ENCODE measurements around the gene UBE3C. TPM values are rescaled to one million over a fixed set of nuclear protein-coding genes. Genes with fewer than 3 reads are reported as not detected.
A peak's percentile ranks its signal among the peaks of the same experiment; 100 is the strongest.

Gene UBE3C
- polyA plus RNA-seq (2013), result 40.7 and 41.8 TPM in 2 replicates

- Histone ChIP-seq H4K91ac (ENCODE audit: low read depth, low read length) (peak within 1 kb of the TSS; percentile 87), H4K8ac (ENCODE audit: low read depth, low read length) (peak within 1 kb of the TSS; percentile 98), H3K18ac (ENCODE audit: low read length) (peak within 1 kb of the TSS; percentile 83), H2BK5ac (ENCODE audit: low read depth, low read length, poor library complexity) (peak within 1 kb of the TSS; percentile 74), H3K4me3 (ENCODE audit: low read depth, low read length) (peak within 1 kb of the TSS; percentile 87), H3K27me3 (ENCODE audit: insufficient read depth, low read length) (no peaks in the 10 kb centered on the region), H3K23ac (ENCODE audit: low read length) (no peak within 1 kb of the TSS), H2BK12ac (ENCODE audit: low read length) (no peak within 1 kb of the TSS), H3K9ac (ENCODE audit: low read length) (peak within 1 kb of the TSS; percentile 98), H3K79me1 (ENCODE audit: low read length) (peaks cover 10% of the 10 kb centered on the region), H3K9me3 (ENCODE audit: insufficient read depth, low read depth, low read length) (no peaks in the 10 kb centered on the region), H3K4me2 (ENCODE audit: low read length) (peak within 1 kb of the TSS; percentile 94), H3K36me3 (ENCODE audit: control insufficient read depth in 1 of 2, insufficient read depth in 2 of 2, low read length in 2 of 2) (peaks cover 8 to 17% of the 10 kb centered on the region in 2 experiments), H2AK5ac (ENCODE audit: low read length) (peak within 1 kb of the TSS; percentile 96), H2BK120ac (ENCODE audit: insufficient read depth, low read length, poor library complexity) (peak within 1 kb of the TSS; percentile 77), H3K4ac (ENCODE audit: low read depth, low read length) (peak within 1 kb of the TSS; percentile 100), H3K79me2 (ENCODE audit: control insufficient read depth, insufficient read depth, low read length, poor library complexity) (peaks cover 35% of the 10 kb centered on the region), H3K27ac (ENCODE audit: low read depth, low read length) (peak within 1 kb of the TSS; percentile 96), H2AFZ (ENCODE audit: insufficient read depth, low read length, poor library complexity) (peak within 1 kb of the TSS; percentile 94), H3K14ac (ENCODE audit: low read length) (peak within 1 kb of the TSS; percentile 94), H3K4me1 (ENCODE audit: control insufficient read depth in 1 of 2, insufficient read depth in 2 of 2, low read length in 2 of 2) (peaks cover 3 to 14% of the 10 kb centered on the region in 2 experiments), H4K12ac (ENCODE audit: low read depth, low read length) (peak within 1 kb of the TSS; percentile 89)
- DNase-seq, result peak; percentile 83 to 94
- WGBS (ENCODE audit: extremely low coverage, insufficient coverage, insufficient read length), result no CpG with 5 or more reads among the region's 80 CpGs
These were observed at the start of gene UBE3C for GRCh38 chr7:157138424-157139110. Gene UBE3C, plus strand, starts transcription at chr7:157138926. Its CDS starts 347 bp downstream, at chr7:157139273.

GRCh38 chr7:157089100-157089610, 49.6 kb upstream of the UBE3C start:
- Histone ChIP-seq H2BK12ac (ENCODE audit: low read length) (no peak overlapping the region), H3K27ac (ENCODE audit: low read depth, low read length) (no peak overlapping the region), H4K8ac (ENCODE audit: low read depth, low read length) (no peak overlapping the region), H3K9ac (ENCODE audit: low read length) (no peak overlapping the region), H3K79me2 (ENCODE audit: control insufficient read depth, insufficient read depth, low read length, poor library complexity) (no peaks in the 10 kb centered on the region), H3K4me3 (ENCODE audit: low read depth, low read length) (peak overlapping the region; percentile 23), H4K12ac (ENCODE audit: low read depth, low read length) (no peak overlapping the region), H3K79me1 (ENCODE audit: low read length) (no peaks in the 10 kb centered on the region), H3K27me3 (ENCODE audit: insufficient read depth, low read length) (no peaks in the 10 kb centered on the region), H3K14ac (ENCODE audit: low read length) (no peak overlapping the region), H4K91ac (ENCODE audit: low read depth, low read length) (no peak overlapping the region), H3K4me1 (ENCODE audit: control insufficient read depth in 1 of 2, insufficient read depth in 2 of 2, low read length in 2 of 2) (no peaks in the 10 kb centered on the region), H2BK120ac (ENCODE audit: insufficient read depth, low read length, poor library complexity) (no peak overlapping the region), H3K18ac (ENCODE audit: low read length) (no peak overlapping the region), H2BK5ac (ENCODE audit: low read depth, low read length, poor library complexity) (no peak overlapping the region), H3K4me2 (ENCODE audit: low read length) (no peak overlapping the region), H2AK5ac (ENCODE audit: low read length) (no peak overlapping the region), H2AFZ (ENCODE audit: insufficient read depth, low read length, poor library complexity) (no peak overlapping the region), H3K36me3 (ENCODE audit: control insufficient read depth in 1 of 2, insufficient read depth in 2 of 2, low read length in 2 of 2) (no peaks in the 10 kb centered on the region), H3K4ac (ENCODE audit: low read depth, low read length) (no peak overlapping the region), H3K9me3 (ENCODE audit: insufficient read depth, low read depth, low read length) (peaks cover 32% of the 10 kb centered on the region), H3K23ac (ENCODE audit: low read length) (no peak overlapping the region)
- no CpG with 5 or more reads among the region's 15 CpGs for WGBS (ENCODE audit: extremely low coverage, insufficient coverage, insufficient read length)
- DNase-seq, result no peak

GRCh38 chr7:157090485-157091165, 48.1 kb upstream of the UBE3C start:
- no peak overlapping the region for H3K4me2 ChIP-seq (ENCODE audit: low read length)
- no peak overlapping the region for H3K9ac ChIP-seq (ENCODE audit: low read length)
- peaks cover 28% of the 10 kb centered on the region for H3K9me3 ChIP-seq (ENCODE audit: insufficient read depth, low read depth, low read length)
- no peak overlapping the region for H4K12ac ChIP-seq (ENCODE audit: low read depth, low read length)
- H3K4me3 ChIP-seq (ENCODE audit: low read depth, low read length), result no peak overlapping the region
- H2BK12ac ChIP-seq (ENCODE audit: low read length), result no peak overlapping the region
- H3K14ac ChIP-seq (ENCODE audit: low read length), result no peak overlapping the region
- no peak overlapping the region for H2BK5ac ChIP-seq (ENCODE audit: low read depth, low read length, poor library complexity)
- H3K4ac ChIP-seq (ENCODE audit: low read depth, low read length), result no peak overlapping the region
- no peaks in the 10 kb centered on the region for H3K79me2 ChIP-seq (ENCODE audit: control insufficient read depth, insufficient read depth, low read length, poor library complexity)
- H3K79me1 ChIP-seq (ENCODE audit: low read length), result no peaks in the 10 kb centered on the region
- no peak for DNase-seq
- H3K4me1 ChIP-seq (ENCODE audit: control insufficient read depth in 1 of 2, insufficient read depth in 2 of 2, low read length in 2 of 2), result no peaks in the 10 kb centered on the region
- H2BK120ac ChIP-seq (ENCODE audit: insufficient read depth, low read length, poor library complexity), result no peak overlapping the region
- no peak overlapping the region for H4K91ac ChIP-seq (ENCODE audit: low read depth, low read length)
- no peak overlapping the region for H3K27ac ChIP-seq (ENCODE audit: low read depth, low read length)
- no peak overlapping the region for H2AFZ ChIP-seq (ENCODE audit: insufficient read depth, low read length, poor library complexity)
- H3K18ac ChIP-seq (ENCODE audit: low read length), result no peak overlapping the region
- no peaks in the 10 kb centered on the region for H3K36me3 ChIP-seq (ENCODE audit: control insufficient read depth in 1 of 2, insufficient read depth in 2 of 2, low read length in 2 of 2)
- WGBS (ENCODE audit: extremely low coverage, insufficient coverage, insufficient read length), result no CpG with 5 or more reads among the region's 25 CpGs
- no peak overlapping the region for H4K8ac ChIP-seq (ENCODE audit: low read depth, low read length)
- no peaks in the 10 kb centered on the region for H3K27me3 ChIP-seq (ENCODE audit: insufficient read depth, low read length)
- no peak overlapping the region for H3K23ac ChIP-seq (ENCODE audit: low read length)
- no peak overlapping the region for H2AK5ac ChIP-seq (ENCODE audit: low read length)

- DNase-seq, result no peak
- no peak overlapping the region for H3K14ac ChIP-seq (ENCODE audit: low read length)
- no peak overlapping the region for H2BK12ac ChIP-seq (ENCODE audit: low read length)
- no peaks in the 10 kb centered on the region for H3K4me1 ChIP-seq (ENCODE audit: control insufficient read depth in 1 of 2, insufficient read depth in 2 of 2, low read length in 2 of 2)
- no peak overlapping the region for H3K23ac ChIP-seq (ENCODE audit: low read length)
- H3K79me1 ChIP-seq (ENCODE audit: low read length), result no peaks in the 10 kb centered on the region
- WGBS (ENCODE audit: extremely low coverage, insufficient coverage, insufficient read length), result no CpG with 5 or more reads among the region's 26 CpGs
- no peak overlapping the region for H3K27ac ChIP-seq (ENCODE audit: low read depth, low read length)
- no peaks in the 10 kb centered on the region for H3K36me3 ChIP-seq (ENCODE audit: control insufficient read depth in 1 of 2, insufficient read depth in 2 of 2, low read length in 2 of 2)
- H4K91ac ChIP-seq (ENCODE audit: low read depth, low read length), result no peak overlapping the region
- no peaks in the 10 kb centered on the region for H3K27me3 ChIP-seq (ENCODE audit: insufficient read depth, low read length)
- H3K4me2 ChIP-seq (ENCODE audit: low read length), result no peak overlapping the region
- H3K4ac ChIP-seq (ENCODE audit: low read depth, low read length), result no peak overlapping the region
- no peak overlapping the region for H2BK5ac ChIP-seq (ENCODE audit: low read depth, low read length, poor library complexity)
- no peak overlapping the region for H2BK120ac ChIP-seq (ENCODE audit: insufficient read depth, low read length, poor library complexity)
- H3K18ac ChIP-seq (ENCODE audit: low read length), result no peak overlapping the region
- no peak overlapping the region for H4K8ac ChIP-seq (ENCODE audit: low read depth, low read length)
- H3K79me2 ChIP-seq (ENCODE audit: control insufficient read depth, insufficient read depth, low read length, poor library complexity), result no peaks in the 10 kb centered on the region
- peaks cover 20% of the 10 kb centered on the region for H3K9me3 ChIP-seq (ENCODE audit: insufficient read depth, low read depth, low read length)
- H4K12ac ChIP-seq (ENCODE audit: low read depth, low read length), result no peak overlapping the region
- no peak overlapping the region for H3K9ac ChIP-seq (ENCODE audit: low read length)
- no peak overlapping the region for H2AFZ ChIP-seq (ENCODE audit: insufficient read depth, low read length, poor library complexity)
- no peak overlapping the region for H2AK5ac ChIP-seq (ENCODE audit: low read length)
- H3K4me3 ChIP-seq (ENCODE audit: low read depth, low read length), result no peak overlapping the region
These were observed 42.3 kb upstream of the UBE3C start for GRCh38 chr7:157096286-157097055.
